CD4-positive, alpha-beta T cell (primary cell): ENCODE measurements around the gene HACD4. TPM values are rescaled to one million over a fixed set of nuclear protein-coding genes. Genes with fewer than 3 reads are reported as not detected.

ENCODE experiments used
- ATAC-seq: fragments of 200-7000 bp; cut with Tn5 transposase; one replicate; pipeline ENCODE4 v1.10.0; 2022; ENCODE audit warnings: mild to moderate bottlenecking; ENCODE audit not compliant: poor library complexity
- CTCF ChIA-PET: fragments of 350-600 bp; sonication (Branson Sonifier 250); formaldehyde crosslinking; loops from one replicate; lab custom pipeline; 2021; ENCODE audit warnings: antibody characterized with exemption, inconsistent platforms; lab: Charles Lee
- POLR2A ChIA-PET: fragments of 350-600 bp; sonication (Branson Sonifier 250); formaldehyde crosslinking; loops from one replicate; lab custom pipeline; 2021; ENCODE audit warnings: antibody characterized with exemption, inconsistent platforms; lab: Charles Lee
- DNase-seq, 14 experiments: peaks; one replicate each; pipeline ENCODE4 v3.0.0-alpha.2; 2013 to 2020; ENCODE audit warnings: mixed read lengths in 2 of 14
- H3K27ac ChIP-seq, 2 donors: one replicate each; pipeline versions ENCODE4 v1.5.1 to v1.7.0; 2013; ENCODE audit warnings: low read length in 2 of 2, low read depth in 1 of 2, mild to moderate bottlenecking in 1 of 2
- H3K27me3 ChIP-seq, 2 experiments: 1 replicate in 1 of 2; 2 replicates in 1 of 2; pipeline versions ENCODE4 v1.6.1 to v1.7.0; 2013; ENCODE audit warnings: low read length in 2 of 2, control low read depth in 1 of 2, mild to moderate bottlenecking in 1 of 2, moderate library complexity in 1 of 2; ENCODE audit not compliant: insufficient read depth in 2 of 2, control insufficient read depth in 1 of 2
- H3K36me3 ChIP-seq: one replicate; pipeline ENCODE4 v1.6.1; 2013; ENCODE audit warnings: low read length, control low read depth; ENCODE audit not compliant: insufficient read depth
- H3K4me1 ChIP-seq: one replicate; pipeline ENCODE4 v1.6.1; 2013; ENCODE audit warnings: low read length, control low read depth; ENCODE audit not compliant: insufficient read depth
- H3K4me3 ChIP-seq: one replicate; pipeline ENCODE4 v1.5.1; 2013; ENCODE audit warnings: mild to moderate bottlenecking, low read length, moderate library complexity
- H3K9me3 ChIP-seq, 2 experiments: 1 replicate in 1 of 2; 2 replicates in 1 of 2; pipeline versions ENCODE4 v1.6.1 to v1.7.0; 2013; ENCODE audit warnings: low read length in 2 of 2, mild to moderate bottlenecking in 2 of 2, control low read depth in 1 of 2, moderate library complexity in 1 of 2; ENCODE audit not compliant: control insufficient read depth in 1 of 2, insufficient read depth in 1 of 2
- H3K27ac Mint-ChIP-seq: one replicate; pipeline ENCODE4 v1.8.0; 2020; ENCODE audit warnings: mixed read lengths
- H3K27me3 Mint-ChIP-seq: one replicate; pipeline ENCODE4 v1.8.0; 2021; ENCODE audit warnings: mixed read lengths
- H3K36me3 Mint-ChIP-seq: one replicate; pipeline ENCODE4 v1.8.0; 2021; ENCODE audit warnings: low read depth, mixed read lengths
- H3K4me1 Mint-ChIP-seq: one replicate; pipeline ENCODE4 v1.8.0; 2021; ENCODE audit warnings: low read depth, mixed read lengths
- H3K4me3 Mint-ChIP-seq: one replicate; pipeline ENCODE4 v1.8.0; 2020; ENCODE audit warnings: mild to moderate bottlenecking, mixed read lengths
- H3K9me3 Mint-ChIP-seq: one replicate; pipeline ENCODE4 v1.8.0; 2020; ENCODE audit warnings: mixed read lengths
- intact Hi-C, 2 experiments: fragments of 100-400 bp; cut with DNase I in 1 of 2; cut with micrococcal nuclease in 1 of 2; formaldehyde crosslinking; loops; one replicate each; pipeline versions ENCODE4 v1.15.1 to v1.9.0; 2023 to 2025; cut with DNase I, micrococcal nuclease
- polyA plus RNA-seq, 2 donors: library from polyadenylated mRNA; unstranded; fragments of 120-200 nt; gene quantifications; one replicate each; pipeline ENCODE4 v1.2.1, GENCODE V29; 2013
- total RNA-seq, 174 experiments: library from RNA in 2 of 174; stranded (reverse) in 2 of 174; gene quantifications; one replicate each; pipeline ENCODE4 v1.2.3 and lab custom pipeline; 2021 to 2026
- TF ChIP-seq, protein P1 (sequence below): fragments of 200-600 bp; IDR thresholded peaks from one replicate; pipeline ENCODE4 v1.8.0; 2022; ENCODE audit warnings: antibody characterized with exemption, mild to moderate bottlenecking

HACD4 gene, protein sequence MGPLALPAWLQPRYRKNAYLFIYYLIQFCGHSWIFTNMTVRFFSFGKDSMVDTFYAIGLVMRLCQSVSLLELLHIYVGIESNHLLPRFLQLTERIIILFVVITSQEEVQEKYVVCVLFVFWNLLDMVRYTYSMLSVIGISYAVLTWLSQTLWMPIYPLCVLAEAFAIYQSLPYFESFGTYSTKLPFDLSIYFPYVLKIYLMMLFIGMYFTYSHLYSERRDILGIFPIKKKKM
- total RNA-seq (1 to 10 TPM; 5.9 to 6.5 TPM), total RNA-seq (lab: John Stamatoyannopoulos, UW) (4.9 to 95.7 (median 42.6) reads per million in 172 experiments)
- polyA plus RNA-seq (2013, experiment 1 of 2) = 13.9 TPM
- polyA plus RNA-seq (2013, experiment 2 of 2) = 17.3 TPM

DNA sequence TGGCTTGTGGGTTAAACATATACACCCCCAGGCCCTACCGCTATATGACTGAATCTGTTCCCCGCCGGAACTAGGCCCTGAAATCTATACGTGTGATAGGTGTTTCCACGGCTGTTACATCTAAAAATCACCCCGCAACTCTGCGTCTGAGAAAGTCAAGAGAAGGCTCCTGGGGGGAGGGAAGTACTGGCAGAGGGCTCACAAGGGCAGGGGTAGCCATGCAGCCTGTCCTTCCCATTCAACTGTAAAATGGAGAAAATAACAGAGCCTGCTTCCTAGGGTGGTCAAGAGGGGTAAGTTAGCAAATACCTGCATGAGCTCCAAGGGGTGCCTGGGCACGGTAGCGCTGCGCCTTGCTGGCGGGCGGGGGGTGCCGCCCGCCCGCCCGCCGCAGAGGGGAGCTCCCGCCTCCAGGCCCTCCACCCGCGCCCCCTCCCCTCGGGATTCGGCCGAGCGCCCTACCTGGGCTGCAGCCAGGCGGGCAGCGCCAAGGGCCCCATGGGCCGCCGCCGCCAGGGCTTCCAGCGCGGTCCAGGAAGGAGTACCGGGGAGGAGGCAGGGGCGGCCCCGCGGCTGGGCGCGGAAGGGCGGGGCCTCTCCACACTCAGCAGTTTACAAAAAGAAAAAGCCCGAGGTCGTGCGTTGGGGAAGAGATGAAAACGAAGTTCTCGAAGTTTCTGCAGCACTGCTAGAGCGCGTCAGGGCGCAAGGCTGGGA lies at the start of gene HACD4:
TSS of gene HACD4 (minus strand) at position 550 of the 717 bp plus-strand sequence. CDS start at position 500, 50 bp downstream.
- TF ChIP-seq, protein P1, sequence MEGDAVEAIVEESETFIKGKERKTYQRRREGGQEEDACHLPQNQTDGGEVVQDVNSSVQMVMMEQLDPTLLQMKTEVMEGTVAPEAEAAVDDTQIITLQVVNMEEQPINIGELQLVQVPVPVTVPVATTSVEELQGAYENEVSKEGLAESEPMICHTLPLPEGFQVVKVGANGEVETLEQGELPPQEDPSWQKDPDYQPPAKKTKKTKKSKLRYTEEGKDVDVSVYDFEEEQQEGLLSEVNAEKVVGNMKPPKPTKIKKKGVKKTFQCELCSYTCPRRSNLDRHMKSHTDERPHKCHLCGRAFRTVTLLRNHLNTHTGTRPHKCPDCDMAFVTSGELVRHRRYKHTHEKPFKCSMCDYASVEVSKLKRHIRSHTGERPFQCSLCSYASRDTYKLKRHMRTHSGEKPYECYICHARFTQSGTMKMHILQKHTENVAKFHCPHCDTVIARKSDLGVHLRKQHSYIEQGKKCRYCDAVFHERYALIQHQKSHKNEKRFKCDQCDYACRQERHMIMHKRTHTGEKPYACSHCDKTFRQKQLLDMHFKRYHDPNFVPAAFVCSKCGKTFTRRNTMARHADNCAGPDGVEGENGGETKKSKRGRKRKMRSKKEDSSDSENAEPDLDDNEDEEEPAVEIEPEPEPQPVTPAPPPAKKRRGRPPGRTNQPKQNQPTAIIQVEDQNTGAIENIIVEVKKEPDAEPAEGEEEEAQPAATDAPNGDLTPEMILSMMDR = no peak
- peak; percentile 86 for ATAC-seq
- peak; percentile 40 to 86 (median 60) for DNase-seq
- Histone ChIP-seq H3K27me3 (no peaks in the 10 kb centered on the region), H3K4me3 (peak within 1 kb of the TSS; percentile 63), H3K36me3 (peaks cover 14% of the 10 kb centered on the region), H3K4me1 (peaks cover 28% of the 10 kb centered on the region), H3K9me3 (no peaks in the 10 kb centered on the region), H3K27ac (peak within 1 kb of the TSS; percentile 62 to 66)
- intact Hi-C loops = loop anchor here in 1 of 2 experiments (1.0 to 5.0 kb wide), 2 partner anchors 29 to 66 kb away; no protein-coding TSS in a partner anchor
- Mint-ChIP-seq H3K36me3 (peaks cover 16% of the 10 kb centered on the region), H3K27me3 (no peaks in the 10 kb centered on the region), H3K4me3 (peak within 1 kb of the TSS; percentile 83), H3K4me1 (peaks cover 35% of the 10 kb centered on the region), H3K9me3 (no peaks in the 10 kb centered on the region), H3K27ac (peak within 1 kb of the TSS; percentile 35)
- ChIA-PET CTCF (interaction anchor here (1.0 to 1.1 kb wide), 2 partner anchors 48 to 71 kb away, joined by 3 read pairs; no protein-coding TSS in a partner anchor), POLR2A (interaction anchor here (0.9 to 2.3 kb wide), 16 partner anchors 8 to 1651 kb away, joined by 3 to 18 read pairs (median 4); partner anchors contain the start of genes FOCAD, MLLT3 and RPS6)

DNA sequence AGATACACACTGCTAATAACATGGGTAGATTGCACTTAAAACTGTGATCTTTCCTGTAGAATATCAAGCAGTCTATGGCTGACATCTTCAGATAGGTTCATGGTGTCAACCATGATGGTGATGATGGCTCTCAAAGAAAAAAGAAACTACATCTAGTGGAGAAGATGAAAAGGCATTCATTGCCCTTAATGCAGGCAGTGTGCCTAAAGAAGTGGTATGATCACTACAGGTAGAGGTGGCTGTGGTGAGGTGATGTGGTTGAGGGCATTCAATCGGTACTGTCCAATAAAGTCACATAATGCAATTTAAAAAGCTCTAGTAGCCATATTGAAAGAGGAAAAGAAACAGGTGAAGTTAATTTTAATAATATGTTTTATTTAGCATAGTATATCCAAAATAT lies 49.4 kb upstream of the HACD4 start:
- Histone ChIP-seq H3K27me3 (no peaks in the 10 kb centered on the region), H3K4me3 (no peak overlapping the region), H3K27ac (no peak overlapping the region), H3K9me3 (no peaks in the 10 kb centered on the region), H3K4me1 (peaks cover 10% of the 10 kb centered on the region), H3K36me3 (no peaks in the 10 kb centered on the region)
- ChIA-PET POLR2A (interaction anchor here (0.7 to 1.1 kb wide), 2 partner anchors 116 to 460 kb away, joined by 3 read pairs; no protein-coding TSS in a partner anchor), CTCF (no interaction called here)
- Mint-ChIP-seq H3K9me3 (peaks cover 3% of the 10 kb centered on the region), H3K27ac (no peak overlapping the region), H3K27me3 (no peaks in the 10 kb centered on the region), H3K4me3 (no peak overlapping the region), H3K36me3 (no peaks in the 10 kb centered on the region), H3K4me1 (peaks cover 37% of the 10 kb centered on the region)
- ATAC-seq = no peak
- DNase-seq = no peak
- TF ChIP-seq, protein P1 = no peak
- intact Hi-C loops = no loop called here

DNA sequence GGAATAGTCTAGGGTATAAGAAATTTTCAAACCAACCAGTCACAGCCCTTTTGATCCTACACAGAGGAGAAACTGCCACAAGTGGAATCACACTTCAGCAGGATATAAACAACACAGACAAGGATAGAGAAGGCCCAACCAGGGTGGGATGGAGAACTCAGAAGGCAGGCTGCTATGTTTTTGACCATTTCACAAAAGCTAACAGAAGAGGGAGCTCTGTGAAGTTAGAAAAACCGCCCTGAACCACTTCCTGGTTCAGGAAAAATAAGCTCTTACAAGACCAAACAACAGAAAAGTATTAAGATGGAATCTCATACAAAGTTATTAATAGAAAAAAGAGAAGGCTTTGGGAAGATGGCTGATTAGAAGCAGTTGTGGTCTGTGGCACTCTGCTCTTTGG lies 47.3 kb upstream of the HACD4 start:
- no peaks in the 10 kb centered on the region for H3K27me3 ChIP-seq
- no peaks in the 10 kb centered on the region for H3K36me3 ChIP-seq
- DNase-seq = peak in 3 of 14 experiments; percentile 37 to 54 (median 54)
- POLR2A ChIA-PET = interaction anchor here (0.9 to 1.2 kb wide), 3 partner anchors 22 to 47 kb away, joined by 3 to 5 read pairs (median 3); partner anchors contain the start of gene HACD4
- no peak overlapping the region for H3K4me3 ChIP-seq
- peaks cover 10% of the 10 kb centered on the region for H3K4me1 ChIP-seq
- Mint-ChIP-seq H3K4me1 (peaks cover 37% of the 10 kb centered on the region), H3K27me3 (no peaks in the 10 kb centered on the region), H3K4me3 (no peak overlapping the region), H3K27ac (no peak overlapping the region), H3K36me3 (no peaks in the 10 kb centered on the region), H3K9me3 (peaks cover 3% of the 10 kb centered on the region)
- intact Hi-C loops = no loop called here
- TF ChIP-seq, protein P1 = peak; percentile 22
- no peaks in the 10 kb centered on the region for H3K9me3 ChIP-seq
- ATAC-seq = peak; percentile 46
- no peak overlapping the region for H3K27ac ChIP-seq
- CTCF ChIA-PET = interaction anchor here (0.8 to 1.3 kb wide), 4 partner anchors 13 to 47 kb away, joined by 3 to 4 read pairs (median 3); partner anchors contain the start of gene HACD4
